Brain pericyte (primary cell): ENCODE measurements around the gene PRKCA.
"Not testable (repeated sequence)": the region's sequence is repeated elsewhere in the genome, so short reads cannot be mapped to it uniquely, and the experiment has no call there.

Experiments
- DNase-seq: peaks from one replicate; pipeline ENCODE4 v3.0.0-alpha.2; 2012; ENCODE audit warnings: low read depth, low spot score

The PRKCA gene

GRCh38 chr17:66290101-66290722 is 12.2 kb upstream of the PRKCA start:
- DNase-seq, result no peak

- no peak for DNase-seq
These were observed 10.1 kb upstream of the PRKCA start for GRCh38 chr17:66292353-66292752.

- no peak for DNase-seq
These were observed 6.1 kb upstream of the PRKCA start for GRCh38 chr17:66296289-66296725.

- DNase-seq, result not testable (repeated sequence)
These were observed 5.0 kb upstream of the PRKCA start for GRCh38 chr17:66297443-66297842.

- DNase-seq, result no peak
These were observed 2.7 kb upstream of the PRKCA start for GRCh38 chr17:66299711-66300110.

GRCh38 chr17:66300956-66301355 is 1.5 kb upstream of the PRKCA start:
- no peak for DNase-seq

- no peak for DNase-seq
These were observed 998 bp upstream of the PRKCA start for GRCh38 chr17:66301367-66301863.

- DNase-seq, result no peak
These were observed 581 bp downstream of the PRKCA start for GRCh38 chr17:66302761-66303626.

- no peak for DNase-seq
These were observed 2.1 kb downstream of the PRKCA start for GRCh38 chr17:66304304-66305174.

GRCh38 chr17:66306446-66306845 is 4.0 kb downstream of the PRKCA start:
- no peak for DNase-seq

- DNase-seq, result no peak
These were observed 4.8 kb downstream of the PRKCA start for GRCh38 chr17:66307257-66307656.

- no peak for DNase-seq
These were observed 6.4 kb downstream of the PRKCA start for GRCh38 chr17:66308856-66309255.

GRCh38 chr17:66309793-66310192 is 7.4 kb downstream of the PRKCA start:
- no peak for DNase-seq

- no peak for DNase-seq
These were observed 8.2 kb downstream of the PRKCA start for GRCh38 chr17:66310528-66311148.

- no peak for DNase-seq
These were observed 10.5 kb downstream of the PRKCA start for GRCh38 chr17:66312912-66313311.

- DNase-seq, result no peak
These were observed 10.9 kb downstream of the PRKCA start for GRCh38 chr17:66313325-66313724.

GRCh38 chr17:66313995-66314659 is 11.7 kb downstream of the PRKCA start:
- no peak for DNase-seq

GRCh38 chr17:66317629-66318028 is 15.2 kb downstream of the PRKCA start:
- DNase-seq, result no peak

GRCh38 chr17:66319226-66319625 is 16.8 kb downstream of the PRKCA start:
- DNase-seq, result no peak

- DNase-seq, result no peak
These were observed 20.4 kb downstream of the PRKCA start for GRCh38 chr17:66322764-66323163.
